HFF-Myc (cell line): ENCODE data around the gene PNMA3.
"Not testable (repeated sequence)": the region's sequence is repeated elsewhere in the genome, so short reads cannot be mapped to it uniquely, and the experiment has no call there.

Source experiments
- DNase-seq: peaks from one replicate; pipeline ENCODE4 v3.0.0-alpha.2; 2011; ENCODE audit warnings: low read depth; ENCODE audit errors: extremely low read depth
- H3K4me3 ChIP-seq: replicated peaks from 2 replicates; pipeline ENCODE4 v1.5.1; 2011; ENCODE audit warnings: low read depth, mild to moderate bottlenecking, control low read depth, low read length
- TF ChIP-seq, protein P1 (sequence below): IDR thresholded peaks from 2 replicates; pipeline ENCODE4 v1.5.1; 2012; ENCODE audit warnings: mild to moderate bottlenecking, low read depth, low read length, control low read depth; ENCODE audit errors: missing control alignments

PNMA3 gene, protein sequence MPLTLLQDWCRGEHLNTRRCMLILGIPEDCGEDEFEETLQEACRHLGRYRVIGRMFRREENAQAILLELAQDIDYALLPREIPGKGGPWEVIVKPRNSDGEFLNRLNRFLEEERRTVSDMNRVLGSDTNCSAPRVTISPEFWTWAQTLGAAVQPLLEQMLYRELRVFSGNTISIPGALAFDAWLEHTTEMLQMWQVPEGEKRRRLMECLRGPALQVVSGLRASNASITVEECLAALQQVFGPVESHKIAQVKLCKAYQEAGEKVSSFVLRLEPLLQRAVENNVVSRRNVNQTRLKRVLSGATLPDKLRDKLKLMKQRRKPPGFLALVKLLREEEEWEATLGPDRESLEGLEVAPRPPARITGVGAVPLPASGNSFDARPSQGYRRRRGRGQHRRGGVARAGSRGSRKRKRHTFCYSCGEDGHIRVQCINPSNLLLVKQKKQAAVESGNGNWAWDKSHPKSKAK

GRCh38 chrX:153055871-153056749 lies at the start of gene PNMA3:
PNMA3 (plus strand) TSS chrX:153056470; CDS start chrX:153057056, 586 bp downstream.
- TF ChIP-seq, protein P1, sequence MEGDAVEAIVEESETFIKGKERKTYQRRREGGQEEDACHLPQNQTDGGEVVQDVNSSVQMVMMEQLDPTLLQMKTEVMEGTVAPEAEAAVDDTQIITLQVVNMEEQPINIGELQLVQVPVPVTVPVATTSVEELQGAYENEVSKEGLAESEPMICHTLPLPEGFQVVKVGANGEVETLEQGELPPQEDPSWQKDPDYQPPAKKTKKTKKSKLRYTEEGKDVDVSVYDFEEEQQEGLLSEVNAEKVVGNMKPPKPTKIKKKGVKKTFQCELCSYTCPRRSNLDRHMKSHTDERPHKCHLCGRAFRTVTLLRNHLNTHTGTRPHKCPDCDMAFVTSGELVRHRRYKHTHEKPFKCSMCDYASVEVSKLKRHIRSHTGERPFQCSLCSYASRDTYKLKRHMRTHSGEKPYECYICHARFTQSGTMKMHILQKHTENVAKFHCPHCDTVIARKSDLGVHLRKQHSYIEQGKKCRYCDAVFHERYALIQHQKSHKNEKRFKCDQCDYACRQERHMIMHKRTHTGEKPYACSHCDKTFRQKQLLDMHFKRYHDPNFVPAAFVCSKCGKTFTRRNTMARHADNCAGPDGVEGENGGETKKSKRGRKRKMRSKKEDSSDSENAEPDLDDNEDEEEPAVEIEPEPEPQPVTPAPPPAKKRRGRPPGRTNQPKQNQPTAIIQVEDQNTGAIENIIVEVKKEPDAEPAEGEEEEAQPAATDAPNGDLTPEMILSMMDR = no peak
- DNase-seq = no peak
- H3K4me3 ChIP-seq = no peak within 1 kb of the TSS

DNA sequence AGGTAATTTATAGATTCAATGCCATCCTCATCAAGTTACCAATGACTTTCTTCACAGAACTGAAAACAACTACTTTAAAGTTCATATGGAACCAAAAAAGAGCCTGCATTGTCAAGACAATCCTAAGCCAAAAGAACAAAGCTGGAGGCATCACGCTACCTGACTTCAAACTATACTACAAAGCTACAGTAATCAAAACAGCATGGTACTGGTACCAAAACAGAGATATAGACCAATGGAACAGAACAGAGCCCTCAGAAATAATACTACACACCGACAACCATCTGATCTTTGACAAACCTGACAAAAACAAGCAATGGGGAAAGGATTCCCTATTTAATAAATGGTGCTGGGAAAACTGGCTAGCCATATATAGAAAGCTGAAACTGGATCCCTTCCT lies 39.1 kb upstream of the PNMA3 start:
- DNase-seq, H3K4me3 ChIP-seq: not testable (repeated sequence)

GRCh38 chrX:153019166-153019565 lies 37.1 kb upstream of the PNMA3 start:
- TF ChIP-seq, protein P1 = no peak
- no peak for DNase-seq
- H3K4me3 ChIP-seq = no peak overlapping the region

DNA sequence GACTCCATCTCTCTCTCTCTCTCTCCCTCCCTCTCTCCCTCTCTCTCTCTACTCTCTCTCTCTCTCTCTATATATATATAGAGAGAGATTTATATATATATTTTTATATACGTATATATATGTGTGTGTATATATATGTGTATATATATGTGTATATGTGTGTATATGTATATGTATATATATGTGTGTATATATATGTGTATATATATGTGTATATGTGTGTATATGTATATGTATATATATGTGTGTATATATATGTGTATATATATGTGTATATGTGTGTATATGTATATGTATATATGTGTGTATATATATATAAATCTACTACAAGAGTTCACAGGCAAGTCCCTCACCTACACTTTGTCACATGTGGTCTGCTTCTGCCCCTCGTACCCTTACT lies 29.8 kb upstream of the PNMA3 start:
- H3K4me3 ChIP-seq, DNase-seq: not testable (repeated sequence)

GRCh38 chrX:153028487-153028886 lies 27.8 kb upstream of the PNMA3 start:
- not testable (repeated sequence) for DNase-seq, H3K4me3 ChIP-seq

GRCh38 chrX:153029162-153029561 lies 27.1 kb upstream of the PNMA3 start:
- DNase-seq = no peak
- TF ChIP-seq, protein P1 = no peak
- no peak overlapping the region for H3K4me3 ChIP-seq

GRCh38 chrX:153029875-153030274 lies 26.4 kb upstream of the PNMA3 start:
- no peak for DNase-seq
- TF ChIP-seq, protein P1 = no peak
- H3K4me3 ChIP-seq = no peak overlapping the region

- TF ChIP-seq, protein P1 = no peak
- DNase-seq = no peak
Measured at GRCh38 chrX:153030801-153031200, 25.5 kb upstream of the PNMA3 start.

More at GRCh38 chrX:153030801-153031200, 25.5 kb upstream of the PNMA3 start:
- H3K4me3 ChIP-seq = no peak overlapping the region
